ENCODE data around the gene ELMOD1.

DNA sequence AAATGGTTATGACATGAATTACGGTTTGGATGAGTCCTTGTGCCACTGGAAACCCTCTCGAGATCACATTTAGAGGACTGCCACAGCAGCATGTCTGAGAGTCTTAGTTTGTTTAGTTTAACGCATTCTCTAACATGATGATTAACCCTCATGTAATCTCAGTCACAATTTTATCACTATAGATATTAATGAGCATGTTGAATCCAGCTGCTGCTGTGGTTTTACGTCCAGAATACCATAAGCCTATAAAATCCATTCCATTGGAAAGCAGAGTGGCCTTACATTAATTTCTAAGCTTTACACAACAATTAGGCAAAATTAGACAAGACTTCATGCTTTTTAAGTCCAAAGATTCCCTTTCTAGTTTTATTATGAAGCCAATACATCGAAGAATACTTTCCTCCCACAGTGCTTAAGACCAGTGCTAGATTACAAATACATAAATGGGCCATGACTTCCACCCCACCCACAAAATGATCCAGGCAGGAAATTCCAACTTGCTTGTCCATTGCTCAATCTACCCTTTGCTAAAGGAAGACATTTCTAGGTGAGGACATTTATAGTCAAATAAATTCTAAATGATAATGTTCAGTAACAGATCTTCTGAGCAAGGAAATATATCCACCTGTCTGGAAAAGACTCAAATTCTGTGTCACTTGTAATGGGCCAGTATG, 3.5 kb upstream of the ELMOD1 start:
- TF ChIP-seq CSDC2 (CRISPR knock-in tag; IDR thresholded peaks at IDR 0.05) (no peak), TOX (CRISPR knock-in tag; IDR thresholded peaks at IDR 0.05; ENCODE audit: borderline replicate concordance) (no peak), ZNF70 (CRISPR knock-in tag; IDR thresholded peaks at IDR 0.05) (no peak), ZNF565 (CRISPR knock-in tag; conservative IDR thresholded peaks at IDR 0.05; ENCODE audit: low read depth) (no peak), GLIS3 (CRISPR knock-in tag; IDR thresholded peaks at IDR 0.05) (no peak), SNAI2 (CRISPR knock-in tag; IDR thresholded peaks at IDR 0.05) (no peak), RARB (CRISPR knock-in tag; IDR thresholded peaks at IDR 0.05) (no peak), ARNTL (CRISPR knock-in tag; IDR thresholded peaks at IDR 0.05; ENCODE audit: borderline replicate concordance, low read depth) (no peak), ISL1 (CRISPR knock-in tag; IDR thresholded peaks at IDR 0.05) (no peak), PPARA (CRISPR knock-in tag; IDR thresholded peaks at IDR 0.05; ENCODE audit: borderline replicate concordance) (no peak), ZFP3 (CRISPR knock-in tag; IDR thresholded peaks at IDR 0.05) (no peak)
- TF ChIP-seq, protein P1, sequence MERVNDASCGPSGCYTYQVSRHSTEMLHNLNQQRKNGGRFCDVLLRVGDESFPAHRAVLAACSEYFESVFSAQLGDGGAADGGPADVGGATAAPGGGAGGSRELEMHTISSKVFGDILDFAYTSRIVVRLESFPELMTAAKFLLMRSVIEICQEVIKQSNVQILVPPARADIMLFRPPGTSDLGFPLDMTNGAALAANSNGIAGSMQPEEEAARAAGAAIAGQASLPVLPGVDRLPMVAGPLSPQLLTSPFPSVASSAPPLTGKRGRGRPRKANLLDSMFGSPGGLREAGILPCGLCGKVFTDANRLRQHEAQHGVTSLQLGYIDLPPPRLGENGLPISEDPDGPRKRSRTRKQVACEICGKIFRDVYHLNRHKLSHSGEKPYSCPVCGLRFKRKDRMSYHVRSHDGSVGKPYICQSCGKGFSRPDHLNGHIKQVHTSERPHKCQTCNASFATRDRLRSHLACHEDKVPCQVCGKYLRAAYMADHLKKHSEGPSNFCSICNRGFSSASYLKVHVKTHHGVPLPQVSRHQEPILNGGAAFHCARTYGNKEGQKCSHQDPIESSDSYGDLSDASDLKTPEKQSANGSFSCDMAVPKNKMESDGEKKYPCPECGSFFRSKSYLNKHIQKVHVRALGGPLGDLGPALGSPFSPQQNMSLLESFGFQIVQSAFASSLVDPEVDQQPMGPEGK (CRISPR knock-in tag; IDR thresholded peaks at IDR 0.05; ENCODE audit: borderline replicate concordance): no peak
- TF ChIP-seq, protein P2, sequence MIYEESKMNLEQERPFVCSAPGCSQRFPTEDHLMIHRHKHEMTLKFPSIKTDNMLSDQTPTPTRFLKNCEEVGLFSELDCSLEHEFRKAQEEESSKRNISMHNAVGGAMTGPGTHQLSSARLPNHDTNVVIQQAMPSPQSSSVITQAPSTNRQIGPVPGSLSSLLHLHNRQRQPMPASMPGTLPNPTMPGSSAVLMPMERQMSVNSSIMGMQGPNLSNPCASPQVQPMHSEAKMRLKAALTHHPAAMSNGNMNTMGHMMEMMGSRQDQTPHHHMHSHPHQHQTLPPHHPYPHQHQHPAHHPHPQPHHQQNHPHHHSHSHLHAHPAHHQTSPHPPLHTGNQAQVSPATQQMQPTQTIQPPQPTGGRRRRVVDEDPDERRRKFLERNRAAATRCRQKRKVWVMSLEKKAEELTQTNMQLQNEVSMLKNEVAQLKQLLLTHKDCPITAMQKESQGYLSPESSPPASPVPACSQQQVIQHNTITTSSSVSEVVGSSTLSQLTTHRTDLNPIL (CRISPR knock-in tag; IDR thresholded peaks at IDR 0.05; ENCODE audit: low read depth): no peak
- TF ChIP-seq, protein P3, sequence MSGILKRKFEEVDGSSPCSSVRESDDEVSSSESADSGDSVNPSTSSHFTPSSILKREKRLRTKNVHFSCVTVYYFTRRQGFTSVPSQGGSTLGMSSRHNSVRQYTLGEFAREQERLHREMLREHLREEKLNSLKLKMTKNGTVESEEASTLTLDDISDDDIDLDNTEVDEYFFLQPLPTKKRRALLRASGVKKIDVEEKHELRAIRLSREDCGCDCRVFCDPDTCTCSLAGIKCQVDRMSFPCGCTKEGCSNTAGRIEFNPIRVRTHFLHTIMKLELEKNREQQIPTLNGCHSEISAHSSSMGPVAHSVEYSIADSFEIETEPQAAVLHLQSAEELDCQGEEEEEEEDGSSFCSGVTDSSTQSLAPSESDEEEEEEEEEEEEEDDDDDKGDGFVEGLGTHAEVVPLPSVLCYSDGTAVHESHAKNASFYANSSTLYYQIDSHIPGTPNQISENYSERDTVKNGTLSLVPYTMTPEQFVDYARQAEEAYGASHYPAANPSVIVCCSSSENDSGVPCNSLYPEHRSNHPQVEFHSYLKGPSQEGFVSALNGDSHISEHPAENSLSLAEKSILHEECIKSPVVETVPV (CRISPR knock-in tag; IDR thresholded peaks at IDR 0.05): no peak
